Mesodermal cell (in vitro differentiated cells): ENCODE results near the gene ZNF844.
"Not testable (repeated sequence)": the region's sequence is repeated elsewhere in the genome, so short reads cannot be mapped to it uniquely, and the experiment has no call there.

Source experiments
- H3K27ac ChIP-seq: 2 replicates; pipeline ENCODE4 v1.7.0; 2013; ENCODE audit warnings: mild to moderate bottlenecking, low read depth, low read length, moderate library complexity; ENCODE audit not compliant: severe bottlenecking
- H3K36me3 ChIP-seq: 2 replicates; pipeline ENCODE4 v1.7.1; 2013; ENCODE audit warnings: mild to moderate bottlenecking, low read length, moderate library complexity; ENCODE audit not compliant: control insufficient read depth, insufficient read depth
- H3K4me1 ChIP-seq: one replicate; pipeline ENCODE4 v1.7.1; 2013; ENCODE audit warnings: mild to moderate bottlenecking, low read length; ENCODE audit not compliant: insufficient read depth, control insufficient read depth, poor library complexity, severe bottlenecking
- H3K4me3 ChIP-seq: 2 replicates; pipeline ENCODE4 v1.7.0; 2013; ENCODE audit warnings: low read length, control low read depth, mild to moderate bottlenecking; ENCODE audit not compliant: insufficient read depth, poor library complexity, severe bottlenecking; ENCODE audit errors: extremely low read depth
- H3K9me3 ChIP-seq: 2 replicates; pipeline ENCODE4 v1.7.1; 2013; ENCODE audit warnings: mild to moderate bottlenecking, low read length, moderate library complexity; ENCODE audit not compliant: control insufficient read depth
- WGBS, 2 experiments: methylation state at CpG; one replicate each; pipeline ENCODE4 v1.1.5; 2013; ENCODE audit warnings: missing lambda C conversion rate in 2 of 2; ENCODE audit not compliant: insufficient coverage in 2 of 2; 5-methylcytosine and 5-hydroxymethylcytosine counted together

Gene ZNF844

GRCh38 chr19:12092956-12093355, 28.4 kb downstream of the ZNF844 start:
- Histone ChIP-seq H3K4me1 (no peaks in the 10 kb centered on the region), H3K9me3 (peaks cover 18% of the 10 kb centered on the region), H3K27ac (peak overlapping the region; percentile 95), H3K36me3 (peaks cover 34% of the 10 kb centered on the region), H3K4me3 (peak overlapping the region; percentile 64)
- 40 to 42% methylated on average over 9 of the region's 10 CpGs for WGBS, 2 experiments

GRCh38 chr19:12093777-12094176, 29.2 kb downstream of the ZNF844 start:
- WGBS, 2 experiments: 85 to 86% methylated on average over 2 to 3 of the region's 3 CpGs
- H3K36me3 ChIP-seq: peaks cover 40% of the 10 kb centered on the region
- H3K4me1 ChIP-seq: no peaks in the 10 kb centered on the region
- no peak overlapping the region for H3K4me3 ChIP-seq
- peaks cover 21% of the 10 kb centered on the region for H3K9me3 ChIP-seq
- no peak overlapping the region for H3K27ac ChIP-seq

- peaks cover 29% of the 10 kb centered on the region for H3K9me3 ChIP-seq
- WGBS, 2 experiments: 100% methylated on average over 1 of the region's 4 CpGs; no CpG with 5 or more reads in 1 of the 2 experiments
These were observed 30.7 kb downstream of the ZNF844 start for GRCh38 chr19:12095111-12095790.

GRCh38 chr19:12098040-12098439, 33.5 kb downstream of the ZNF844 start:
- Histone ChIP-seq H3K36me3 (peaks cover 45% of the 10 kb centered on the region), H3K4me3 (no peak overlapping the region), H3K4me1 (no peaks in the 10 kb centered on the region), H3K27ac (no peak overlapping the region), H3K9me3 (peaks cover 29% of the 10 kb centered on the region)
- WGBS, 2 experiments: 93 to 100% methylated on average over 7 of the region's 9 CpGs

More at GRCh38 chr19:12095111-12095790, 30.7 kb downstream of the ZNF844 start:
- no peak overlapping the region for H3K4me3 ChIP-seq
- peaks cover 45% of the 10 kb centered on the region for H3K36me3 ChIP-seq
- no peak overlapping the region for H3K27ac ChIP-seq
- H3K4me1 ChIP-seq: no peaks in the 10 kb centered on the region

GRCh38 chr19:12103909-12104308, 39.4 kb downstream of the ZNF844 start:
- peaks cover 17% of the 10 kb centered on the region for H3K36me3 ChIP-seq
- peaks cover 25% of the 10 kb centered on the region for H3K9me3 ChIP-seq
- H3K4me3 ChIP-seq, H3K27ac ChIP-seq, H3K4me1 ChIP-seq: not testable (repeated sequence)
- 100% methylated on average over 2 of the region's 4 CpGs; no CpG with 5 or more reads in 1 of the 2 experiments for WGBS, 2 experiments

GRCh38 chr19:12111176-12111575, 46.6 kb downstream of the ZNF844 start:
- no peaks in the 10 kb centered on the region for H3K4me1 ChIP-seq
- H3K9me3 ChIP-seq: peaks cover 56% of the 10 kb centered on the region
- H3K27ac ChIP-seq: no peak overlapping the region
- no peak overlapping the region for H3K4me3 ChIP-seq
- peaks cover 68% of the 10 kb centered on the region for H3K36me3 ChIP-seq
- no CpG with 5 or more reads among the region's 2 CpGs for WGBS, 2 experiments

GRCh38 chr19:12111943-12112637, 47.6 kb downstream of the ZNF844 start:
- Histone ChIP-seq H3K4me3 (no peak overlapping the region), H3K4me1 (no peaks in the 10 kb centered on the region), H3K27ac (peak overlapping the region; percentile 63), H3K9me3 (peaks cover 50% of the 10 kb centered on the region), H3K36me3 (peaks cover 63% of the 10 kb centered on the region)
- 93 to 99% methylated on average over 6 of the region's 8 CpGs for WGBS, 2 experiments

GRCh38 chr19:12112701-12113100, 48.2 kb downstream of the ZNF844 start:
- Histone ChIP-seq H3K9me3 (peaks cover 45% of the 10 kb centered on the region), H3K4me3 (no peak overlapping the region), H3K4me1 (no peaks in the 10 kb centered on the region), H3K27ac (peak overlapping the region; percentile 62), H3K36me3 (peaks cover 63% of the 10 kb centered on the region)
- WGBS, 2 experiments: 95 to 98% methylated on average over 6 to 7 of the region's 8 CpGs

- WGBS, 2 experiments: 80 to 88% methylated on average over 2 to 4 of the region's 5 CpGs
- H3K4me3 ChIP-seq: no peak overlapping the region
- peaks cover 45% of the 10 kb centered on the region for H3K9me3 ChIP-seq
- peaks cover 63% of the 10 kb centered on the region for H3K36me3 ChIP-seq
- H3K27ac ChIP-seq: no peak overlapping the region
- no peaks in the 10 kb centered on the region for H3K4me1 ChIP-seq
These were observed 48.6 kb downstream of the ZNF844 start for GRCh38 chr19:12113121-12113520.

- Histone ChIP-seq H3K27ac (no peak overlapping the region), H3K36me3 (peaks cover 32% of the 10 kb centered on the region), H3K4me3 (no peak overlapping the region), H3K9me3 (peaks cover 16% of the 10 kb centered on the region), H3K4me1 (no peaks in the 10 kb centered on the region)
- 92 to 96% methylated on average over 23 to 32 of the region's 33 CpGs for WGBS, 2 experiments
These were observed 52.9 kb downstream of the ZNF844 start for GRCh38 chr19:12117201-12117970.
